Keratinocyte (primary cell): ENCODE data around the gene ALK.

ENCODE experiments used
- CTCF ChIP-seq, 3 experiments: IDR thresholded peaks in 1 of 3; conservative IDR thresholded peaks in 1 of 3; optimal IDR thresholded peaks in 1 of 3; 2 replicates in 2 of 3; 3 replicates in 1 of 3; pipeline versions ENCODE3 to v1.5.1; 2011; ENCODE audit warnings: low read length in 3 of 3, mild to moderate bottlenecking in 3 of 3, moderate library complexity in 2 of 3, control low read depth in 1 of 3, inconsistent platforms in 1 of 3; ENCODE audit not compliant: insufficient read depth in 2 of 3; ENCODE audit errors: extremely low read depth in 1 of 3
- EZH2 ChIP-seq: IDR thresholded peaks from one replicate; pipeline ENCODE4 v1.6.1; 2012; ENCODE audit warnings: inconsistent platforms, mild to moderate bottlenecking, low read length, moderate library complexity

- TF ChIP-seq CTCF (optimal IDR thresholded peaks at IDR 0.05 in 1 of 3, IDR thresholded peaks at IDR 0.05 in 1 of 3, conservative IDR thresholded peaks at IDR 0.05 in 1 of 3; ENCODE audit: extremely low read depth in 1 of 3, insufficient read depth in 2 of 3, low read length in 3 of 3) (no peak), EZH2 (no peak)
These were observed 526.4 kb downstream of the ALK start for GRCh38 chr2:29394981-29395350.
